Activated CD4-positive, alpha-beta T cell treated with anti-CD3 and anti-CD28 coated beads for 4 hours (primary cell): Measurements from ENCODE around the gene PRR35.

Experiments
- DNase-seq, 2 donors: peaks; one replicate each; pipeline ENCODE4 v3.0.0-alpha.2; 2020

Gene PRR35

GRCh38 chr16:549544-550263 is 10.5 kb upstream of the PRR35 start:
- no peak for DNase-seq

- no peak for DNase-seq
Observed at GRCh38 chr16:551210-551609, 9.0 kb upstream of the PRR35 start.

- no peak for DNase-seq
Observed at GRCh38 chr16:552171-552570, 8.0 kb upstream of the PRR35 start.

GRCh38 chr16:553601-554296 is 6.4 kb upstream of the PRR35 start:
- no peak for DNase-seq

GRCh38 chr16:554297-554621 is 5.9 kb upstream of the PRR35 start:
- no peak for DNase-seq

- no peak for DNase-seq
Observed at GRCh38 chr16:554640-555365, 5.4 kb upstream of the PRR35 start.

GRCh38 chr16:555528-556473 is 4.4 kb upstream of the PRR35 start:
- no peak for DNase-seq

- no peak for DNase-seq
Observed at GRCh38 chr16:556474-557173, 3.6 kb upstream of the PRR35 start.

GRCh38 chr16:557463-558297 is 2.5 kb upstream of the PRR35 start:
- no peak for DNase-seq

- DNase-seq = no peak
Observed at GRCh38 chr16:558298-559020, 1.7 kb upstream of the PRR35 start.

- no peak for DNase-seq
Observed at GRCh38 chr16:559021-559380, 1.2 kb upstream of the PRR35 start.

GRCh38 chr16:559411-560203 is 587 bp upstream of the PRR35 start:
- no peak for DNase-seq

- no peak for DNase-seq
Observed at GRCh38 chr16:560701-561412, 663 bp downstream of the PRR35 start.

GRCh38 chr16:561413-561794 is 1.2 kb downstream of the PRR35 start:
- no peak for DNase-seq

GRCh38 chr16:561957-562938 is 2.1 kb downstream of the PRR35 start:
- DNase-seq = no peak

- no peak for DNase-seq
Observed at GRCh38 chr16:563072-563644, 3.0 kb downstream of the PRR35 start.

- no peak for DNase-seq
Observed at GRCh38 chr16:564690-565418, 4.7 kb downstream of the PRR35 start.
